ENCODE results near the gene ATP6V1C2. TPM values are rescaled to one million over a fixed set of nuclear protein-coding genes. Genes with fewer than 3 reads are reported as not detected.
"Not testable (repeated sequence)": the region's sequence is repeated elsewhere in the genome, so short reads cannot be mapped to it uniquely, and the experiment has no call there.

The ATP6V1C2 gene
- total RNA-seq, 4 donors from 2014 or later = 142 to 1,335 (median 496) TPM

DNA sequence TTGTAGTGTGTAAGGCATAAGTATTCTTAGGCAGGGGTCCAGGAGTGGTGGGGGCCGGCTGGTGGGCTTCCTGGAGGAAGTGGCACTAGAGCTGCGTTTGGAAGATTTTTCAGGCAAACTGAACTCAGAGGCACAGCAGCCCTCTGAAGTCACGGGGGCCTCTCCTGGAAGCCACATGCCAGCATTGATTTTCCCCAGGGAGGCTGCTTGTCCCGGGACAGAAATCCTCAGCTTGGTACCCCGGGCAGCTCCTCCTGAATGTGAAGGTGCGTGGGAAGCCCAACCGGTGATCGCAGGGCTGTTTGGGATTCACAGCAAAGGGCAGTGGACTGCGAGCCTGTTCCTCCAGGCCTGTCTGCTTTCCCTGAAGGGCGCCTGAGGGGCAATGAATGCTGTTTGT lies 92.7 kb downstream of the ATP6V1C2 start:
- Histone ChIP-seq H3K27me3 (no peaks in the 10 kb centered on the region), H3K36me3 (no peaks in the 10 kb centered on the region), H3K4me3 (no peak overlapping the region), H3K9me3 (no peaks in the 10 kb centered on the region), H3K27ac (no peak overlapping the region), H3K4me1 (peaks cover 27% of the 10 kb centered on the region)
- no peak for DNase-seq (ENCODE audit: low spot score in 2 of 2)
- TF ChIP-seq EP300 (IDR thresholded peaks at IDR 0.05) (no peak), POLR2AphosphoS5 (IDR thresholded peaks at IDR 0.05) (no peak), POLR2A (IDR thresholded peaks at IDR 0.05) (no peak)
- TF ChIP-seq, protein P1, sequence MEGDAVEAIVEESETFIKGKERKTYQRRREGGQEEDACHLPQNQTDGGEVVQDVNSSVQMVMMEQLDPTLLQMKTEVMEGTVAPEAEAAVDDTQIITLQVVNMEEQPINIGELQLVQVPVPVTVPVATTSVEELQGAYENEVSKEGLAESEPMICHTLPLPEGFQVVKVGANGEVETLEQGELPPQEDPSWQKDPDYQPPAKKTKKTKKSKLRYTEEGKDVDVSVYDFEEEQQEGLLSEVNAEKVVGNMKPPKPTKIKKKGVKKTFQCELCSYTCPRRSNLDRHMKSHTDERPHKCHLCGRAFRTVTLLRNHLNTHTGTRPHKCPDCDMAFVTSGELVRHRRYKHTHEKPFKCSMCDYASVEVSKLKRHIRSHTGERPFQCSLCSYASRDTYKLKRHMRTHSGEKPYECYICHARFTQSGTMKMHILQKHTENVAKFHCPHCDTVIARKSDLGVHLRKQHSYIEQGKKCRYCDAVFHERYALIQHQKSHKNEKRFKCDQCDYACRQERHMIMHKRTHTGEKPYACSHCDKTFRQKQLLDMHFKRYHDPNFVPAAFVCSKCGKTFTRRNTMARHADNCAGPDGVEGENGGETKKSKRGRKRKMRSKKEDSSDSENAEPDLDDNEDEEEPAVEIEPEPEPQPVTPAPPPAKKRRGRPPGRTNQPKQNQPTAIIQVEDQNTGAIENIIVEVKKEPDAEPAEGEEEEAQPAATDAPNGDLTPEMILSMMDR (IDR thresholded peaks at IDR 0.05) = no peak
- WGBS = 80% methylated on average over 10 of the region's 10 CpGs

DNA sequence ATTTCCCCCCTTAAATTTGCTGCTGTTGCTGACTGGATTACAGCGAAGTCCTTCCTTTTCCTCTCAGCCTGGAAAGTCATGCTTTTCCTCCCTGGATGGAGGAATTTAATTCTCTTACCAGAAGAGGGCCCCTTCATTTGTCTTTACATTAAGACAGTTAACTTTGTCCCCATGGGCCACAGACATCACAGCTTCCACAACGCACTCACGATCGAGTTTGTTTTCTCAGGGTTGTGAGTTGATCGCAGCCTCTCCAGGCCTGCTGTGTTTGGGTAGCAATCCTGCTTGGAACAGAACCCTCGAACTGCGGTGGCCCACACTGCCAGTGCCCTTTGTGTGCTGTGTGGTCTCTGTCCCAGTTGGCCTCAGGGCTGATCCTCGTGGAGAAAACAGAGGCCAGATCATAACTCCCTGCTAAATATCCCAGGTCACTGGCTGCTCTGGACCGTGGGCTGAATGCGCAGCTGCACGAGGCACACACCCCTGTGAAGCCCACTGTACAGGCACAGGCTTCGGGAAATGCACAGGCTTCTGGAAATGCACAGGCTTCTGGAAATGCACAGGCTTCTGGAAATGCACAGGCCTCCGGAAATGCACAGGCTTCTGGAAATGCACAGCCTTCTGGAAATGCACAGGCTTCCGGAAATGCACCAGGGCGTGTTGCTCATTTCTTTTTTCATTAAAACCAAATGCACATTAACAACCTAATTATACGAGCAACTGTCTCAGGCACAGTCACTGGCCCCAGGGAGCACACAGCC lies 93.3 kb downstream of the ATP6V1C2 start:
- peaks cover 27% of the 10 kb centered on the region for H3K4me1 ChIP-seq
- H3K27me3 ChIP-seq = no peaks in the 10 kb centered on the region
- H3K4me3 ChIP-seq = no peak overlapping the region
- WGBS = 50% methylated on average over 10 of the region's 16 CpGs
- H3K9me3 ChIP-seq = no peaks in the 10 kb centered on the region
- TF ChIP-seq, protein P1 (IDR thresholded peaks at IDR 0.05) = no peak
- TF ChIP-seq EP300 (IDR thresholded peaks at IDR 0.05) (no peak), POLR2AphosphoS5 (IDR thresholded peaks at IDR 0.05) (no peak), POLR2A (IDR thresholded peaks at IDR 0.05) (no peak)
- DNase-seq (ENCODE audit: low spot score in 2 of 2) = no peak
- no peaks in the 10 kb centered on the region for H3K36me3 ChIP-seq
- H3K27ac ChIP-seq = no peak overlapping the region

- H3K36me3 ChIP-seq = no peaks in the 10 kb centered on the region
- no peaks in the 10 kb centered on the region for H3K9me3 ChIP-seq
- WGBS = 44% methylated on average over 3 of the region's 5 CpGs
- TF ChIP-seq POLR2A (IDR thresholded peaks at IDR 0.05) (no peak), POLR2AphosphoS5 (IDR thresholded peaks at IDR 0.05) (no peak), EP300 (IDR thresholded peaks at IDR 0.05) (no peak)
- TF ChIP-seq, protein P1 (IDR thresholded peaks at IDR 0.05) = no peak
- no peak for DNase-seq (ENCODE audit: low spot score in 2 of 2)
- peaks cover 7% of the 10 kb centered on the region for H3K4me1 ChIP-seq
- H3K4me3 ChIP-seq = no peak overlapping the region
- peaks cover 10% of the 10 kb centered on the region for H3K27me3 ChIP-seq
- no peak overlapping the region for H3K27ac ChIP-seq
These were observed 96.0 kb downstream of the ATP6V1C2 start for GRCh38 chr2:10817413-10817812.

GRCh38 chr2:10818305-10818704 lies 96.9 kb downstream of the ATP6V1C2 start:
- H3K4me1 ChIP-seq, H3K36me3 ChIP-seq, H3K9me3 ChIP-seq, H3K4me3 ChIP-seq, H3K27me3 ChIP-seq, H3K27ac ChIP-seq: not testable (repeated sequence)
- peak in 1 of 2 donors; percentile 3 for DNase-seq (ENCODE audit: low spot score in 2 of 2)
- WGBS = 97% methylated on average over 3 of the region's 3 CpGs

DNA sequence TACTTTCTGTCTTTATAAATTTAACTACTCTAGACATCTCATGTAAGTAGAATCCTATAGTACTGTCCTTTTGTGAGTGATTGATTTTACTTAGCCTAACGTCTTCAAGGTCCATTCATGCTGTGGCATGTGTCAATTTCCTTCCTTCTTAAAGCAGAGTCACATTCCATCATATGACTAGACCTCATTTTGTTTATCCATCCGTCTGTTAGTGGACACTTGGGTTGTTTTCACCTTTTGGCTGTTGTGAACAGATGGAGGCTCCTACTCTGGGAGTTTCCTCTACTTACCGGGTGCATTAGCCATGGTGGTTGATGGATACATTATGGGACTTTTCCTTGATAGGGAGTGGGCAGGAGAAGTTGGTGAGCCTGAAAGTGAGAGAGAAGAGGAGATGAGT lies 97.6 kb downstream of the ATP6V1C2 start:
- TF ChIP-seq POLR2AphosphoS5 (IDR thresholded peaks at IDR 0.05) (no peak), EP300 (IDR thresholded peaks at IDR 0.05) (no peak), POLR2A (IDR thresholded peaks at IDR 0.05) (no peak)
- TF ChIP-seq, protein P1 (IDR thresholded peaks at IDR 0.05) = no peak
- 75% methylated on average over 3 of the region's 3 CpGs for WGBS
- H3K4me1 ChIP-seq = no peaks in the 10 kb centered on the region
- H3K27me3 ChIP-seq = peaks cover 10% of the 10 kb centered on the region
- no peak overlapping the region for H3K27ac ChIP-seq
- no peak for DNase-seq (ENCODE audit: low spot score in 2 of 2)
- no peak overlapping the region for H3K4me3 ChIP-seq
- H3K9me3 ChIP-seq = no peaks in the 10 kb centered on the region
- H3K36me3 ChIP-seq = no peaks in the 10 kb centered on the region
